Stimulated activated CD8-positive, alpha-beta memory T cell treated with anti-CD3 and anti-CD28 coated beads, Interleukin-2, amount 100 ng/mL, for 48 hours (primary cell): ENCODE measurements around the gene PCDHB10.

ENCODE experiments used
- DNase-seq, 2 donors: peaks; one replicate each; pipeline ENCODE4 v3.0.0-alpha.2; 2020; ENCODE audit warnings: low read depth in 2 of 2

The PCDHB10 gene

DNA sequence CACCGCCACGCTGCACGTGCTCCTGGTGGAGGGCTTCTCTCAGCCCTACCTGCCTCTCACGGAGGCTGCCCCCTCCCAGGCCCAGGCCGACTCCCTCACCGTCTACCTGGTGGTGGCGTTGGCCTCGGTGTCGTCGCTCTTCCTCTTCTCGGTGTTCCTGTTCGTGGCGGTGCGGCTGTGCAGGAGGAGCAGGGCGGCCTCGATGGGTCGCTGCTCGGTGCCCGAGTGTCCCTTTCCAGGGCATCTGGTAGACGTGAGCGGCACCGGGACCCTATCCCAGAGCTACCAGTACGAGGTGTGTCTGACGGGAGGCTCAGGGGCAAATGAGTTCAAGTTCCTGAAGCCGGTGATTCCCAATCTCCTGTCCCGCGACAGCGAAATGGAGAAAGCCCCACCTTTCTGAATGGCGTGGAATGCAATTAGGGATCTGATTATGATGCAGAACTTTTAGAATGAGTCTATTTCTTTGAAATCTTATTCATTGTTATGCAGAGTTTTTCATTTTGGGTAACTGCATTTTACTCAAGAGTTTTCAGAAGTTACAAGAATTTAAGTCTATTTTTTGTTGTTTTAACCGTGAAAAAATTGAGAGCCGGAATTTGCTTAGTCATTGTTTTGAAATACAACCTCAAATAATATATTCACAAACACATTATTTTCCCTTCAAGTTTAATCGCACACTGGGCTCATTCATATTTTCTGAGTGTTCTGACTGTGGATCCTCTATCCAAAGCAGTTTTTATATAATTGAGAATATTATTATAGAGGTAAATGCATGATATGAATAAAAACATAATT is 44.6 kb downstream of the PCDHB10 start:
- DNase-seq, result no peak

DNA sequence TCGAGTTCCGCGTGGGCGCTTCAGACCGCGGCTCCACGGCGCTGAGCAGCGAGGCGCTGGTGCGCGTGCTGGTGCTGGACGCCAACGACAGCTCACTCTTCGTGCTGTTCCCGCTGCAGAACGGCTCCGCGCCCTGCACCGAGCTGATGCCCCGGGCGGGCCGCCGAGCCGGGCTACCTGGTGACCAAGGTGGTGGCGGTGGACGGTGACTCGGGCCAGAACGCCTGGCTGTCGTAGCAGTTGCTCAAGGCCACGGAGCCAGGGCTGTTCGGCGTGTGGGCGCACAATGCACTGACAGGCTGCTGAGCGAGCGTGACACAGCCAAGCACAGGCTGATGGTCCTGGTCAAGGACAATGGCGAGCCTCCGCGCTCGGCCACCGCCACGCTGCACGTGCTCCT is 49.3 kb downstream of the PCDHB10 start:
- no peak for DNase-seq
